Astrocyte of the cerebellum (primary cell): ENCODE data around the gene ASTN2.
A peak's percentile ranks its signal among the peaks of the same experiment; 100 is the strongest.

Experiments
- DNase-seq: peaks from one replicate; pipeline ENCODE4 v3.0.0-alpha.2; 2011; ENCODE audit warnings: low read depth
- H3K4me3 ChIP-seq: 2 replicates; pipeline ENCODE4 v1.5.1; 2011; ENCODE audit warnings: mild to moderate bottlenecking, low read depth, low read length, moderate library complexity
- CTCF ChIP-seq: IDR thresholded peaks from 2 replicates; pipeline ENCODE4 v1.5.1; 2012; ENCODE audit warnings: low read length, low read depth, moderate library complexity, mild to moderate bottlenecking; ENCODE audit errors: missing control alignments
- in situ Hi-C: cut with HindIII; loops from 2 replicates; pipeline ENCODE4 v1.10.0; 2017; ENCODE audit warnings: low sequenced_read_pairs

ASTN2 gene

GRCh38 chr9:116954731-116955130 lies 460.1 kb downstream of the ASTN2 start:
- TF ChIP-seq CTCF = no peak
- no peak overlapping the region for H3K4me3 ChIP-seq
- in situ Hi-C loops = no loop called here
- no peak for DNase-seq

- in situ Hi-C loops = no loop called here
- DNase-seq = no peak
- TF ChIP-seq CTCF = no peak
- no peak overlapping the region for H3K4me3 ChIP-seq
These were observed 461.6 kb downstream of the ASTN2 start for GRCh38 chr9:116953271-116953670.

- in situ Hi-C loops = no loop called here
- H3K4me3 ChIP-seq = no peak overlapping the region
- DNase-seq = no peak
- no peak for TF ChIP-seq CTCF
These were observed 462.4 kb downstream of the ASTN2 start for GRCh38 chr9:116952436-116952810.

GRCh38 chr9:116951588-116952435 lies 463.0 kb downstream of the ASTN2 start:
- DNase-seq = peak; percentile 72
- no peak for TF ChIP-seq CTCF
- in situ Hi-C loops = no loop called here
- no peak overlapping the region for H3K4me3 ChIP-seq

GRCh38 chr9:116945817-116946216 lies 469.0 kb downstream of the ASTN2 start:
- no peak overlapping the region for H3K4me3 ChIP-seq
- no peak for TF ChIP-seq CTCF
- in situ Hi-C loops = no loop called here
- DNase-seq = no peak

- no peak for TF ChIP-seq CTCF
- H3K4me3 ChIP-seq = no peak overlapping the region
- DNase-seq = no peak
- in situ Hi-C loops = no loop called here
These were observed 469.9 kb downstream of the ASTN2 start for GRCh38 chr9:116944714-116945534.
